ENCODE data around the gene ATCAY.
"Not testable (repeated sequence)": the region's sequence is repeated elsewhere in the genome, so short reads cannot be mapped to it uniquely, and the experiment has no call there.

Gene ATCAY

GRCh38 chr19:3890591-3890990 is 10.1 kb downstream of the ATCAY start:
- Histone ChIP-seq H3K27ac (no peak overlapping the region), H3K4me3 (ENCODE audit: low read depth, low read length) (no peak overlapping the region), H3K9me3 (ENCODE audit: severe bottlenecking) (no peaks in the 10 kb centered on the region), H3K27me3 (ENCODE audit: insufficient read depth, low read depth, severe bottlenecking) (no peaks in the 10 kb centered on the region), H3K36me3 (peaks cover 63% of the 10 kb centered on the region)
- no peak for TF ChIP-seq CTCF (IDR thresholded peaks at IDR 0.05; ENCODE audit: low read depth, low read length)
- no peak for DNase-seq

GRCh38 chr19:3893509-3894179 is 13.2 kb downstream of the ATCAY start:
- Histone ChIP-seq H3K4me3 (ENCODE audit: low read depth, low read length) (no peak overlapping the region), H3K9me3 (ENCODE audit: severe bottlenecking) (peaks cover 5% of the 10 kb centered on the region), H3K36me3 (peaks cover 64% of the 10 kb centered on the region), H3K27me3 (ENCODE audit: insufficient read depth, low read depth, severe bottlenecking) (no peaks in the 10 kb centered on the region), H3K27ac (no peak overlapping the region)
- no peak for TF ChIP-seq CTCF (IDR thresholded peaks at IDR 0.05; ENCODE audit: low read depth, low read length)
- DNase-seq: no peak

- not testable (repeated sequence) for H3K27ac ChIP-seq; H3K4me3 ChIP-seq (ENCODE audit: low read depth, low read length); H3K9me3 ChIP-seq (ENCODE audit: severe bottlenecking); H3K27me3 ChIP-seq (ENCODE audit: insufficient read depth, low read depth, severe bottlenecking); DNase-seq
- peaks cover 58% of the 10 kb centered on the region for H3K36me3 ChIP-seq
Measured at GRCh38 chr19:3894959-3895358, 14.5 kb downstream of the ATCAY start.

GRCh38 chr19:3895788-3896187 is 15.3 kb downstream of the ATCAY start:
- H3K9me3 ChIP-seq (ENCODE audit: severe bottlenecking): peaks cover 5% of the 10 kb centered on the region
- TF ChIP-seq CTCF (IDR thresholded peaks at IDR 0.05; ENCODE audit: low read depth, low read length): no peak
- no peaks in the 10 kb centered on the region for H3K27me3 ChIP-seq (ENCODE audit: insufficient read depth, low read depth, severe bottlenecking)
- H3K4me3 ChIP-seq (ENCODE audit: low read depth, low read length): no peak overlapping the region
- H3K36me3 ChIP-seq: peaks cover 56% of the 10 kb centered on the region
- no peak overlapping the region for H3K27ac ChIP-seq
- no peak for DNase-seq

GRCh38 chr19:3897936-3898335 is 17.5 kb downstream of the ATCAY start:
- no peak overlapping the region for H3K27ac ChIP-seq
- H3K9me3 ChIP-seq (ENCODE audit: severe bottlenecking): peaks cover 5% of the 10 kb centered on the region
- TF ChIP-seq CTCF (IDR thresholded peaks at IDR 0.05; ENCODE audit: low read depth, low read length): no peak
- no peak overlapping the region for H3K4me3 ChIP-seq (ENCODE audit: low read depth, low read length)
- DNase-seq: no peak
- H3K27me3 ChIP-seq (ENCODE audit: insufficient read depth, low read depth, severe bottlenecking): no peaks in the 10 kb centered on the region
- peaks cover 53% of the 10 kb centered on the region for H3K36me3 ChIP-seq

GRCh38 chr19:3898426-3898825 is 17.9 kb downstream of the ATCAY start:
- H3K27me3 ChIP-seq (ENCODE audit: insufficient read depth, low read depth, severe bottlenecking): no peaks in the 10 kb centered on the region
- DNase-seq: no peak
- peaks cover 5% of the 10 kb centered on the region for H3K9me3 ChIP-seq (ENCODE audit: severe bottlenecking)

More at GRCh38 chr19:3898426-3898825, 17.9 kb downstream of the ATCAY start:
- Histone ChIP-seq H3K4me3 (ENCODE audit: low read depth, low read length) (no peak overlapping the region), H3K27ac (no peak overlapping the region), H3K36me3 (peaks cover 55% of the 10 kb centered on the region)
- no peak for TF ChIP-seq CTCF (IDR thresholded peaks at IDR 0.05; ENCODE audit: low read depth, low read length)

All from WERI-Rb-1 (cell line).